GDM1 (cell line): Measurements from ENCODE around the gene RALGAPA2.
"Not testable (repeated sequence)": the region's sequence is repeated elsewhere in the genome, so short reads cannot be mapped to it uniquely, and the experiment has no call there.

Source experiments
- DNase-seq: peaks from one replicate; lab custom pipeline; 2025; lab: John Stamatoyannopoulos, UW

The RALGAPA2 gene

GRCh38 chr20:20573797-20574196 is 138.6 kb downstream of the RALGAPA2 start:
- DNase-seq, result no peak

DNA sequence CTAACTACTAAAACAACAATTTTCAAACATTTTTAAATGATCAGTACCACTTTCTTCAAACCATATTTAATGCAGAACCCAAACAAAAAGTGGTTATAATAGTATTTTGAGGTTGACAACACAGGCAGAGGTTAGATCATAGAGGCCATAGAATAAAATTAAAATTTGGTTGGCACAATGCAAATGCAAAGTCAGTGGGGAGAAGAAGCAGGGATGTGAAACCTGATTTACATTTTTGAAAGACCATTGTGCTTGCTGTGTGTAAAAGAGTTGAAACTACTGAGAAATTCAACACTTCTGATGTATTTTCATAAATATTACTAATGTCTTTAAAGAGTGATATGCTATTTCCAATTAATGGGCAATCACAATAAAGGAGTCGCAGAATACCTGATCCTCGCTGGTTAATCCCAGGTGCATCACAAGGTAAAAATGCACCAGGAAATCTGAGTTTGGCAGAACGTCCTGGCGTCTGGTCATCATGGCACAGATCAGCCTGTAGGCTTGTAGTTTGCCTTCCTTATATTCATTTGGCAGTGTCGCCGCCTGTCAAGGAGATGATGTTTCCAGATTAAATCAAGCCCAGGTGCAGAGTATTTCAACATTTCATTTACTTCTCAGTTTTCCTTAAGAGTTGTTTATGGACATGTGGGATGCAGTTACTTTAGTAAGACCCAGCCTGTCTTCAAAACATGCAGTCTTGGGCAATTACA is 141.2 kb downstream of the RALGAPA2 start:
- no peak for DNase-seq

DNA sequence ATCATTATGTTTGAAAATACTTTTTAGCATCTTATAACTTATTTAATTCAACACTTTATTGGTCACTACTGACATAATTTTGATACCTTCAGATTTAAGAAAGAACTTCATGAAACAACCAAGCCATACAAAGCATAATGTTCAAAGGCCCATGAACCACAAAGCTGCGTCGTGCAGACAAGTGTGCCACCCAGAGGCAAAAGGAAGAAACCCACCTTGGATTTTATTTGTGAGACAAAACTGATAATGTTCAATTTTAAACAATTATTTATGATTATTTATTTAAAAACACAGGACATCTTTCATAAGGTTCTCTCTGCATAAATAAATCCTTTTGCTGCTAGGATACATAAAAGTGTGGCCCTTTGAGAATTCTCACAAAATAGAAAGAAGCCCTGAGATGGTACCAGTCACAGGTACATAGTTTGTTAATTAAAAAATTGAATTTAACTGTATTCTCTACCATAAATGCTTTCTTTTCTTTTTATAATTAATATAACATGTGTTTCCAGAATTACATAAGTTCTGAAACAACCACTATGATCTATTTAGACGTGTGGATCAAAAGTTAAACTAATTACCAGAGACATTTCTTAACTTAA is 143.7 kb downstream of the RALGAPA2 start:
- DNase-seq, result no peak

DNA sequence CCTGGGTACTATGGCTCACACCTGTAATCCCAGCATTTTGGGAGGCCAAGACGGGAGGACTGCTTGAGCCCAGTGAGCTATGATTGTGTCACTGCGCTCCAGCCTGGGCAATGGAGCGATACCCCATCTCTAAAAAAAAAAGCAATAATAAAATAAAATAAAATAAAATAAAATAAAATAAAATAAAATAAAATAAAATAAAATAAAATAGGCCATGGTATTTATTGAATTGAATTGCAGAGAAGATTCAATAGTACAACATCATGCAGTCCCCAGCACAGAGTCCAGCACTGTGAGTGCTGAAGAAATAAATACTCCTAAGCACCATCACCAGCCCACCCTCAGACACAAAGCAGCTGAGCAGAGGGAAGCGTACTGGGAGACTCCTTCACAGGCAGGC is 144.7 kb downstream of the RALGAPA2 start:
- no peak for DNase-seq

DNA sequence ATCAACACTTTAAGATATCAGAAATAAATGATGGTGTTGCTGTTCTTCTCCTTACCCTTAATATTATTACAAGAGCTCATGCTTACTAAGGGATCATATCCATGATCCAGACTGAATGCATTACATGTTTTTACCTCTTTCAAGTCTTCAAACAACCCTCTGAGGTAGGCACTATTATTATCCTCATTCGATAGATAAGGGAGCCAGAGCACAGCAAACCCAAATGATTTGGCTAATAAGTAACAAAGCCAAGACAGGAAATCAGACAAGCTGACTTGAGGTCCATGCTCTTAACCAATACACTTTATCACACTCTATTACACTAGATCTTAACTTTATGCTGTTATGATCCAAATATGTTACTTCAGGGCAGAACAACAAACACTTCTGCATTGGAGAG is 145.9 kb downstream of the RALGAPA2 start:
- DNase-seq, result no peak

- DNase-seq, result no peak
These were observed 148.2 kb downstream of the RALGAPA2 start for GRCh38 chr20:20564279-20564678.

- DNase-seq, result no peak
These were observed 149.9 kb downstream of the RALGAPA2 start for GRCh38 chr20:20562507-20562906.

DNA sequence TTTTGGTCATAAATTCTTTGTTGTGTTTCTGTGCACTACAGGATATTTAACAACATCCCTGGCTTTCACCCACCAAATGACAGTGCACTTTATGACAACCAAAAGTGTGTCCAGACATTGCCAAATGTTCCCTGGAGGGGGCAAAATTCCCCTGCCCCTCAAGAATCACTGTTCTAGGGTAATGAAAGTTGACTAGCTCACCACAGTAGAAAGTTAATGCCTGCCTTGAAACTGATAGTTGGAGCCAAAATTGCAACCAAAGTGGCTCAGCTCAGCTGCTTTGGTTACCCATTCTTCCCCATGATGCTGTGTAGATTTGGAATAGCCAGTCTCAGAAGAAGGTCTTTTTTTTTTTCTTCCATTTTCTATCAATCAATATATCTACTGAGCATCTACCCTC is 150.6 kb downstream of the RALGAPA2 start:
- no peak for DNase-seq

GRCh38 chr20:20561172-20561571 is 151.3 kb downstream of the RALGAPA2 start:
- no peak for DNase-seq

DNA sequence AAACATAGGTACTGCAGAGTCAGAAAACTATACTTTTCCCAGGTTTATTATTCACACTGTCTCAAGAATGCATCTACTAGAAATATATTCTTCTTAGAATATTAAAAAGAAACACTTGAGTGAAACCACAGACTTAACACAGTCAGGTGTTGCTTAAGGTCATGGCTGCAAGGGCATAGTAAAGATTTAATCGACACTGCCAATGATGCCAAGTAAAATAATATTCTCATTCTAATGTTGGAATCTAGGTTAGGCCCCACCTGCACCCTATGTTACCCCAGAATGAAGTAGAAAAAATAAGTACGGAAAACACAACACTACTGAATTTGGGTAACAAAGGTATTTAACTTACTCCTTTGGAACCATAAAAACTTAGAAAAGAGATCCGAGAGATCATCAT is 155.0 kb downstream of the RALGAPA2 start:
- DNase-seq, result no peak

DNA sequence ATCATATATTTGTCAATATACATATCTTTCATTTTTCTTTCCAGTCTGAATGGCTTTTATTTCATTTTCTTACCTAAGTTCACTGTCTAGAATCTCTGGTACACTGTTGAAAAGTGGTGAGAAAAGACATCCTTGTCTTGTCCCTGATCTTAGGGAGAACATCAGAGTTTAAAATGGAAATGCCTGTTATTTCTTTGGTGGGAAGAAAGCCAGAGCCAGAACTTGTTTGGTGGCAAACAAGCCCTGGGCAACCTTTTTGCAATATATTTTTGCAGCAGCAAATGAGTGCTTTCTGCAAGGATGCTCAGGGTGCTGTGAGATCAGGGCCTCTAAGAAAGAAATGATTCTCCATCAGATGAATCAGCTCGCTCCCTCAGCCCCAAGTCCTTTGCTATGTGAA is 156.6 kb downstream of the RALGAPA2 start:
- no peak for DNase-seq

DNA sequence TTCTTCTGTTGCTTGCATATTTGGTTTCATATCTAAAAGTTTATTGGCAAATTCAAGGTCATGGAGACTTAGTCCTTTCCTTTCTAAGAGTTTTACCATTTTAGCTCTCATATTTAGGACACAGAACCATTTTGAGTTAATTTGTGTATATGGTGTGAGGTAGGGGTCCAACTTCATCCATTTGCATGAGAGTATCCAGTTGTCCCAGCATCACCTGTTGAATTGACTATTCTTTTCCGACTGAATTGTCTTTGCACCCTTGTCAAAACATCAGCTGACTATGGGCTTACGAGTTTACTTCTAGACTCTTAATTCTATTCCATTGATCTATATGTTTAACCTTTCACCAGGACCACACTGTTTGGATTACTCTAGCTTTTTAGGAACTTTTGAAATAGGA is 157.5 kb downstream of the RALGAPA2 start:
- DNase-seq, result no peak

- no peak for DNase-seq
These were observed 158.9 kb downstream of the RALGAPA2 start for GRCh38 chr20:20553541-20553940.

DNA sequence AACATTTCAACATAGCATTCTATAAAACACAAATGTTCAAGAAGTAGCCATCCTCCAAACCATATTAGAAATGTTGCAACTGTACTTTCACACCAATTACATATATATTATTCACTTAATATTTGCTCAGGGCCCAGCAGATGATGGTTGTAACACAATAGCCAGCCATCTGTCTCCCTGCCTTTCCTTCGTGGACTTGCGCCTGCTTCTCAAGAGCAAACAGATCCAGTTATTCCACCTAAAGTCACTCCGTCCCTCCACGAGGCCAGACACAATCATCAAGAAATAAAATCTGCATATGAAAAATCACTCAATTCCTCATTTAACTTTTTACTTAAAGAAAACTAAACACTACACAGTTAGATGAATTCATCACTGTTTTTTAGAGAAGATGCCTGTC is 160.4 kb downstream of the RALGAPA2 start:
- DNase-seq, result no peak

GRCh38 chr20:20551409-20551808 is 161.0 kb downstream of the RALGAPA2 start:
- no peak for DNase-seq

DNA sequence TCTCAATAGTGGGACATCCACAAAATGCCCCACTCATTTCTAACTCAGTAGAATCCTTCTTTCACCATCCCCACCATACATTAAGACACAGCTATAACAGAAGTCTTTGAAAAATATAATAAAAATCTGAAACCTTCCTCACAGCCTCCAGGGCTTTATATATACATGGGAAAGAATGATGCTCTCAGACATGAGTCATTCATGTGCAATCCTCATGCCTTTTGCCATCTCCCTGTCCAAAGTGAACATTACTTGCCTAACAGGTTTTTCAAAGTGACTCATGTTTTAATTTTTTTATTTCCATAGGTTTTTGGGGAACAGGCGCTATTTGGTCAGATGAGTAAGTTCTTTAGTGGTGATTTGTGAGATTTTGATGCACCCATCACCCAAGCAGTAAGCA is 162.7 kb downstream of the RALGAPA2 start:
- DNase-seq, result no peak

DNA sequence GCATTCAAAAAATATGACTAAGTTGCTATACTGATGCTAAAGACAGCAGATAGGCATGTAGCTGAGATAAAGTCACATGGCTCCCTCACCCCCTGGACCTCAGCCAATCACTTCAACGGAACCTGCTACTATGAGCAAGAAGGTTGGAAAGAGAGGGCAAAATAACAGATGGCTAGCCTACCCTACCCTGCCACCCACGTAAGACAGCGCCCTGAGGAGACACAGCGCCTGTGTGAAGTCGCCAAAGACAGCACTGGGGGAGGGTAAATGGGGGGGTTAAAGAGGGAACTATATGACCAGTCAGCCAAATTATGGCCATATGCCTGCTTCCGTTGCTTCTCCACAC is 163.2 kb downstream of the RALGAPA2 start:
- no peak for DNase-seq

- DNase-seq, result no peak
These were observed 163.7 kb downstream of the RALGAPA2 start for GRCh38 chr20:20548527-20549266.

DNA sequence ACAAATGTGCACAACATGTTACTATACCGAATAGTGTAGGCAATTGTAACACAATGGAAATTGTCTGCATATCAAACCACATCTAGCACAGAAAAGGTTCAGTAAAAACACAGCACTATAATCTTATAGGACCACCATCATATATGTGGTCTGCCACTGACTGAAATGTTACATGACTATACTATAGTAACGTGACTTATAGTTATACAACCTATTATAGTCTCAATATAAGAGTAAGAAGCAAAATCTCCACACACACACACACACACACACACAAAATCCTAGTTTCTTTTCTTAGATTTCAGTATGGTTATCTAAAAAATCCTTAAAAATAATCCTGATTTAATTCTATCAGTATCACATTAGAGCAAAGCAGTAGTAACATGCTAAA is 164.6 kb downstream of the RALGAPA2 start:
- DNase-seq, result no peak

- no peak for DNase-seq
These were observed 165.1 kb downstream of the RALGAPA2 start for GRCh38 chr20:20547221-20547875.

- no peak for DNase-seq
These were observed 166.0 kb downstream of the RALGAPA2 start for GRCh38 chr20:20546402-20546801.

DNA sequence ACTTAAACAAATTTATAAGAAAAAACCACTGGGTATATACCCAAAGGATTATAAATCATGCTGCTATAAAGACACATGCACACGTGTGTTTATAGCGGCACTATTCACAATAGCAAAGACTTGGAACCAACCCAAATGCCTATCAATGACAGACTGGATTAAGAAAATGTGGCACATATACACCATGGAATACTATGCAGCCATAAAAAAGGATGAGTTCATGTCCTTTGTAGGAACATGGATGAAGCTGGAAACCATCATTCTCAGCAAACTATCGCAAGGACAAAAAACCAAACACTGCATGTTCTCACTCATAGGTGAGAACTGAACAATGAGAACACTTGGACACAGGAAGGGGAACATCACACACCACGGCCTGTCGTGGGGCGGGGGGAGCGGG is 169.1 kb downstream of the RALGAPA2 start:
- DNase-seq, result not testable (repeated sequence)
